H1 (cell line): Measurements from ENCODE around the gene IP6K1. TPM values are rescaled to one million over a fixed set of nuclear protein-coding genes. Genes with fewer than 3 reads are reported as not detected.

Source experiments
- CTCF ChIA-PET: fragments of 300-600 bp; sonication (Branson Sonifier 250); formaldehyde crosslinking; loops from one replicate; lab custom pipeline; 2021; ENCODE audit not compliant: partially characterized antibody; lab: Charles Lee
- POLR2A ChIA-PET: fragments of 300-600 bp; sonication (Branson Sonifier 250); formaldehyde crosslinking; loops from one replicate; lab custom pipeline; 2021; ENCODE audit warnings: inconsistent platforms; ENCODE audit not compliant: partially characterized antibody; lab: Charles Lee
- DNase-seq, 2 experiments: peaks; one replicate each; pipeline versions ENCODE4 v3.0.0 to v3.0.0-alpha.2; 2010 to 2022; ENCODE audit warnings: low spot score in 2 of 2, low read depth in 1 of 2, mixed read lengths in 1 of 2
- FAIRE-seq: peaks from 2 replicates; lab custom pipeline; 2011; peaks lifted over from hg19 to GRCh38; lab: Jason Lieb, UNC
- H2AFZ ChIP-seq: 2 replicates; pipeline ENCODE4 v1.8.1; 2012; ENCODE audit warnings: low read length, inconsistent platforms
- H2AK5ac ChIP-seq: 2 replicates; pipeline ENCODE4 v1.6.1; 2013; ENCODE audit warnings: low read depth, low read length
- H2BK120ac ChIP-seq: replicated peaks from 2 replicates; pipeline ENCODE3; 2013; ENCODE audit warnings: low read depth, low read length, inconsistent platforms
- H2BK12ac ChIP-seq: 2 replicates; pipeline ENCODE4 v1.6.1; 2013; ENCODE audit warnings: low read depth, low read length
- H2BK15ac ChIP-seq: 2 replicates; pipeline ENCODE4 v1.6.1; 2013; ENCODE audit warnings: low read length
- H2BK20ac ChIP-seq: 2 replicates; pipeline ENCODE4 v1.6.1; 2013; ENCODE audit warnings: low read length
- H2BK5ac ChIP-seq: 2 replicates; pipeline ENCODE4 v1.6.1; 2013; ENCODE audit warnings: low read depth, low read length
- H3K14ac ChIP-seq: 2 replicates; pipeline ENCODE4 v1.6.1; 2013; ENCODE audit warnings: inconsistent platforms; ENCODE audit not compliant: insufficient read length
- H3K18ac ChIP-seq: 2 replicates; pipeline ENCODE4 v1.6.1; 2013; ENCODE audit warnings: low read length; ENCODE audit errors: extremely low read depth
- H3K23ac ChIP-seq: 2 replicates; pipeline ENCODE4 v1.6.1; 2013; ENCODE audit warnings: inconsistent platforms; ENCODE audit not compliant: insufficient read length
- H3K23me2 ChIP-seq: 2 replicates; pipeline ENCODE4 v1.6.1; 2013; ENCODE audit warnings: low read depth, low read length
- H3K27ac ChIP-seq: 2 replicates; pipeline ENCODE4 v1.6.1; 2011; ENCODE audit warnings: low read depth, low read length, inconsistent platforms
- H3K27me3 ChIP-seq, 4 experiments: replicated peaks in 1 of 4; 1 replicate in 1 of 4; 2 replicates in 3 of 4; pipeline versions ENCODE4 v1.6.1 to v1.8.1; 2011 to 2013; ENCODE audit warnings: low read length in 3 of 4, mild to moderate bottlenecking in 3 of 4, inconsistent platforms in 2 of 4, mixed read lengths in 2 of 4, moderate library complexity in 1 of 4; ENCODE audit not compliant: control insufficient read depth in 3 of 4, insufficient read depth in 3 of 4; ENCODE audit errors: extremely low read depth in 1 of 4
- H3K36me3 ChIP-seq, 4 experiments: 2 replicates each; pipeline versions ENCODE4 v1.6.1 to v1.8.1; 2011 to 2013; ENCODE audit warnings: mild to moderate bottlenecking in 4 of 4, low read length in 3 of 4, moderate library complexity in 2 of 4, control low read depth in 1 of 4, inconsistent platforms in 1 of 4; ENCODE audit not compliant: insufficient read depth in 4 of 4, control insufficient read depth in 2 of 4
- H3K4ac ChIP-seq: replicated peaks from 2 replicates; pipeline ENCODE3; 2013; ENCODE audit warnings: low read length, low read depth, mixed read lengths, inconsistent platforms; ENCODE audit not compliant: insufficient read length
- H3K4me1 ChIP-seq, 4 experiments: replicated peaks in 1 of 4; 1 replicate in 1 of 4; 2 replicates in 3 of 4; pipeline versions ENCODE4 v1.6.1 to v1.8.1; 2011 to 2013; ENCODE audit warnings: low read length in 3 of 4, inconsistent platforms in 2 of 4, mixed read lengths in 1 of 4; ENCODE audit not compliant: insufficient read depth in 4 of 4, control insufficient read depth in 3 of 4
- H3K4me2 ChIP-seq, 2 experiments: 2 replicates each; pipeline versions ENCODE4 v1.6.1 to v1.8.1; 2011 to 2013; ENCODE audit warnings: low read depth in 2 of 2, low read length in 2 of 2, control low read depth in 1 of 2, inconsistent platforms in 1 of 2, mild to moderate bottlenecking in 1 of 2; ENCODE audit not compliant: insufficient read depth in 1 of 2
- H3K4me3 ChIP-seq, 4 experiments: fragments of 200-600, 300-600 bp in 1 of 4; sonication (generic), shearing (Covaris generic), sonication (Bioruptor Twin) in 1 of 4; 2 replicates each; pipeline versions ENCODE4 v1.5.1 to v1.8.1; 2011 to 2016; ENCODE audit warnings: low read length in 4 of 4, low read depth in 3 of 4, control low read depth in 2 of 4, inconsistent platforms in 2 of 4, mild to moderate bottlenecking in 2 of 4, mixed read lengths in 1 of 4, moderate library complexity in 1 of 4; ENCODE audit not compliant: insufficient read depth in 2 of 4; ENCODE audit errors: extremely low read depth in 1 of 4
- H3K56ac ChIP-seq: replicated peaks from 2 replicates; pipeline ENCODE3; 2013; ENCODE audit warnings: low read depth, mild to moderate bottlenecking, mixed read lengths, low read length, inconsistent platforms; ENCODE audit not compliant: insufficient read length
- H3K79me1 ChIP-seq: 2 replicates; pipeline ENCODE4 v1.6.1; 2013; ENCODE audit warnings: low read depth, low read length, control low read depth
- H3K79me2 ChIP-seq, 2 experiments: 2 replicates each; pipeline versions ENCODE4 v1.6.1 to v1.8.1; 2012 to 2013; ENCODE audit warnings: low read length in 2 of 2, mild to moderate bottlenecking in 2 of 2, inconsistent platforms in 1 of 2; ENCODE audit not compliant: insufficient read depth in 2 of 2, control insufficient read depth in 1 of 2
- H3K9ac ChIP-seq, 4 experiments: replicated peaks in 1 of 4; 1 replicate in 1 of 4; 2 replicates in 3 of 4; pipeline versions ENCODE4 v1.6.1 to v1.8.1; 2011 to 2013; ENCODE audit warnings: low read depth in 3 of 4, low read length in 3 of 4, control low read depth in 2 of 4, mild to moderate bottlenecking in 2 of 4, moderate library complexity in 2 of 4, inconsistent platforms in 1 of 4; ENCODE audit errors: extremely low read depth in 1 of 4
- H3K9me3 ChIP-seq, 2 experiments: 2 replicates each; pipeline versions ENCODE4 v1.6.1 to v1.8.1; 2012 to 2013; ENCODE audit warnings: mild to moderate bottlenecking in 2 of 2, moderate library complexity in 2 of 2, control low read depth in 1 of 2, inconsistent platforms in 1 of 2, low read depth in 1 of 2, low read length in 1 of 2, mixed read lengths in 1 of 2; ENCODE audit not compliant: insufficient read depth in 2 of 2
- H4K20me1 ChIP-seq, 2 experiments: replicated peaks in 1 of 2; 2 replicates each; pipeline versions ENCODE3 to v1.8.1; 2011 to 2013; ENCODE audit warnings: inconsistent platforms in 2 of 2, low read length in 2 of 2, mild to moderate bottlenecking in 1 of 2; ENCODE audit not compliant: insufficient read depth in 2 of 2, control insufficient read depth in 1 of 2
- H4K5ac ChIP-seq: 2 replicates; pipeline ENCODE4 v1.6.1; 2013; ENCODE audit warnings: low read length, low read depth, mixed read lengths, inconsistent platforms; ENCODE audit not compliant: insufficient read length
- H4K8ac ChIP-seq: 2 replicates; pipeline ENCODE4 v1.8.0; 2013; ENCODE audit warnings: mild to moderate bottlenecking, moderate library complexity, low read length, inconsistent platforms; ENCODE audit not compliant: insufficient read depth; ENCODE audit errors: extremely low read depth
- H4K91ac ChIP-seq: replicated peaks from 2 replicates; pipeline ENCODE3; 2013; ENCODE audit warnings: low read length, mixed read lengths, inconsistent platforms; ENCODE audit not compliant: insufficient read length
- CBX5 ChIP-seq: fragments of 300-800, 300-1000 bp; sonication (generic); IDR thresholded peaks from 2 replicates; pipeline ENCODE4 v1.7.1; 2016; ENCODE audit warnings: antibody characterized with exemption, low read length, low read depth
- CBX8 ChIP-seq: fragments of 300-800, 300-1000 bp; sonication (generic); IDR thresholded peaks from 2 replicates; pipeline ENCODE4 v1.7.1; 2016; ENCODE audit warnings: low read depth, low read length, borderline replicate concordance
- CEBPB ChIP-seq: IDR thresholded peaks from 2 replicates; pipeline ENCODE4 v1.6.1; 2012; ENCODE audit warnings: low read depth, low read length
- CHD1 ChIP-seq: IDR thresholded peaks from 2 replicates; pipeline ENCODE4 v1.6.1; 2012; ENCODE audit warnings: low read depth, low read length, improper control_type of control experiment
- CTCF ChIP-seq, 3 experiments: IDR thresholded peaks; 1 replicate in 2 of 3; 2 replicates in 1 of 3; pipeline versions ENCODE4 v1.5.1 to v1.6.1; 2011; ENCODE audit warnings: low read length in 3 of 3, mild to moderate bottlenecking in 3 of 3, inconsistent platforms in 2 of 3, low read depth in 1 of 3, moderate library complexity in 1 of 3; ENCODE audit not compliant: insufficient read depth in 1 of 3; ENCODE audit errors: control extremely low read depth in 1 of 3
- E2F6 ChIP-seq: IDR thresholded peaks from 2 replicates; pipeline ENCODE4 v1.6.1; 2012; ENCODE audit warnings: inconsistent platforms
- KDM5A ChIP-seq: fragments of 200-600 bp; IDR thresholded peaks from 2 replicates; pipeline ENCODE4 v1.7.1; 2012; ENCODE audit warnings: mild to moderate bottlenecking, low read length, inconsistent platforms, mixed read lengths
- PHF8 ChIP-seq: fragments of 200-600 bp; sonication (generic); conservative IDR thresholded peaks from 2 replicates; pipeline ENCODE4 v1.7.1; 2012; ENCODE audit warnings: low read depth, mild to moderate bottlenecking, inconsistent platforms, low read length, moderate library complexity
- POU5F1 ChIP-seq: IDR thresholded peaks from 2 replicates; pipeline ENCODE4 v1.6.1; 2011; ENCODE audit warnings: low read depth, mild to moderate bottlenecking, low read length, moderate library complexity
- RFX5 ChIP-seq: IDR thresholded peaks from 2 replicates; pipeline ENCODE4 v1.6.1; 2011; ENCODE audit warnings: low read depth, low read length, improper control_type of control experiment, borderline replicate concordance
- SIN3A ChIP-seq, 2 experiments: IDR thresholded peaks in 1 of 2; conservative IDR thresholded peaks in 1 of 2; 2 replicates each; pipeline ENCODE4 v1.6.1; 2011 to 2012; ENCODE audit warnings: low read length in 2 of 2, improper control_type of control experiment in 1 of 2, low read depth in 1 of 2, mild to moderate bottlenecking in 1 of 2
- WGBS, 2 experiments: shearing (Covaris generic) in 1 of 2; methylation state at CpG; one replicate each; pipeline versions ENCODE4 v1.1.6 to v1.1.7; 2013 to 2015; ENCODE audit warnings: low lambda C conversion rate in 2 of 2, mixed read lengths in 2 of 2, inconsistent platforms in 1 of 2, low coverage in 1 of 2, missing lambda C conversion rate in 1 of 2; ENCODE audit not compliant: insufficient replicate concordance in 2 of 2, insufficient coverage in 1 of 2, insufficient read length in 1 of 2; ENCODE audit errors: extremely low coverage in 1 of 2, missing lambda C conversion rate in 1 of 2; 5-methylcytosine and 5-hydroxymethylcytosine counted together
- polyA plus RNA-seq, 7 experiments: library from polyadenylated mRNA; depleted of rRNA in 3 of 7; stranded (reverse) in 5 of 7; unstranded in 2 of 7; fragments of >200 nt in 5 of 7; fragments of 200-250 nt in 2 of 7; gene quantifications; 1 replicate in 5 of 7; 2 replicates in 1 of 7; 4 replicates in 1 of 7; pipeline versions ENCODE4 v1.2.1 to v1.2.3, GENCODE V29; 2011 to 2013; ENCODE audit warnings: missing spikeins in 2 of 7, mixed read lengths in 2 of 7
- total RNA-seq: library from RNA; stranded (reverse); fragmentation: NEBNext Ultra II Directional; extraction: Animal tissue kit (Norgen Biotek cat#: 25700); gene quantifications from 2 replicates; pipeline ENCODE4 v1.2.1, GENCODE V29; 2021

The IP6K1 gene
- total and polyA plus RNA-seq, 2 of the 8 experiments (the other 6 are each of a cell fraction or from before 2014, with no cell fraction given): 31.5 to 35.2 TPM

- Histone ChIP-seq H3K79me2 (peaks cover 0 to 64% of the 10 kb centered on the region in 2 experiments; a peak in 3 of 4 replicates), H2AFZ (no peak overlapping the region), H3K14ac (no peak overlapping the region), H3K18ac (no peak overlapping the region), H3K4me3 (no peak overlapping the region), H3K36me3 (no peaks in the 10 kb centered on the region), H2BK5ac (no peak overlapping the region), H4K20me1 (peaks cover 0 to 4% of the 10 kb centered on the region in 2 experiments), H2BK12ac (no peak overlapping the region), H3K79me1 (peaks cover 3% of the 10 kb centered on the region; the same call in 1 of the 2 replicates), H2BK15ac (no peak overlapping the region), H4K8ac (no peak overlapping the region), H3K4ac (no peak overlapping the region), H3K27me3 (no peaks in the 10 kb centered on the region), H3K27ac (no peak overlapping the region), H3K4me2 (no peak overlapping the region), H3K56ac (no peak overlapping the region), H4K5ac (no peak overlapping the region), H3K9ac (no peak overlapping the region), H3K4me1 (no peaks in the 10 kb centered on the region), H4K91ac (no peak overlapping the region), H3K23me2 (no peaks in the 10 kb centered on the region), H2BK20ac (no peak overlapping the region), H3K9me3 (no peaks in the 10 kb centered on the region), H2BK120ac (no peak overlapping the region), H2AK5ac (no peak overlapping the region), H3K23ac (no peak overlapping the region)
- no peak for DNase-seq
- WGBS, 2 experiments: 94% methylated on average over 4 of the region's 4 CpGs; no CpG with 5 or more reads in 1 of the 2 experiments
- ChIA-PET POLR2A (interaction anchor here (1.5 kb wide), 1 partner anchor 19 kb away, joined by 3 read pairs; no protein-coding TSS in a partner anchor), CTCF (interaction anchor here (0.6 to 0.8 kb wide), 2 partner anchors 14 to 41 kb away, joined by 3 to 4 read pairs; no protein-coding TSS in a partner anchor)
- FAIRE-seq: no peak
- TF ChIP-seq CEBPB (no peak), CBX5 (no peak), CBX8 (no peak), CHD1 (no peak), CTCF (IDR thresholded peaks at IDR 0.05; ENCODE audit: control extremely low read depth in 1 of 3, insufficient read depth in 1 of 3, low read depth in 1 of 3, low read length in 3 of 3) (no peak), POU5F1 (no peak), RFX5 (no peak), KDM5A (no peak), SIN3A (conservative IDR thresholded peaks at IDR 0.05 in 1 of 2, IDR thresholded peaks at IDR 0.05 in 1 of 2; ENCODE audit: low read depth in 1 of 2, low read length in 2 of 2) (no peak), E2F6 (no peak), PHF8 (no peak)
Observed at GRCh38 chr3:49763981-49764380, 22.4 kb downstream of the IP6K1 start.
